ENCODE data around the gene OR10A6. TPM values are rescaled to one million over a fixed set of nuclear protein-coding genes. Genes with fewer than 3 reads are reported as not detected.

OR10A6 gene
- polyA plus RNA-seq, 1 of the 3 experiments (the other 2 are of a cell fraction): not detected

GRCh38 chr11:7918141-7918540, 12.9 kb downstream of the OR10A6 start:
- Histone ChIP-seq H3K79me2 (ENCODE audit: insufficient read depth) (no peaks in the 10 kb centered on the region), H3K4me2 (no peak overlapping the region), H3K27ac (ENCODE audit: low read depth in 2 of 2, low read length in 1 of 2) (no peak overlapping the region), H2AFZ (ENCODE audit: low read depth) (peak overlapping the region; percentile 47; the same call in 1 of the 2 replicates), H3K36me3 (replicated peaks in 1 of 2; ENCODE audit: control insufficient read depth in 1 of 2, insufficient read depth in 2 of 2, low read length in 1 of 2) (no peaks in the 10 kb centered on the region), H3F3A (replicated peaks; ENCODE audit: insufficient read depth) (no peaks in the 10 kb centered on the region), H3K27me3 (ENCODE audit: insufficient read depth) (no peaks in the 10 kb centered on the region), H3K9me2 (no peaks in the 10 kb centered on the region), H3K4me3 (ENCODE audit: low read depth in 2 of 2, low read length in 1 of 2) (no peak overlapping the region), H3K4me1 (ENCODE audit: control insufficient read depth in 1 of 2, insufficient read depth in 2 of 2, low read depth in 1 of 2, low read length in 1 of 2) (no peaks in the 10 kb centered on the region), H3K9ac (no peak overlapping the region), H4K20me1 (ENCODE audit: insufficient read depth) (no peaks in the 10 kb centered on the region), H3K9me3 (no peaks in the 10 kb centered on the region)
- ChIA-PET CTCF (no interaction called here), POLR2A (no interaction called here)
- no peak for TF ChIP-seq YY1 (IDR thresholded peaks at IDR 0.05; ENCODE audit: low read depth)
- no peak for TF ChIP-seq NRF1 (IDR thresholded peaks at IDR 0.05; ENCODE audit: low read depth, low read length)
- no peak for TF ChIP-seq MEF2A (IDR thresholded peaks at IDR 0.05; ENCODE audit: borderline replicate concordance, low read depth)
- TF ChIP-seq, protein P1, sequence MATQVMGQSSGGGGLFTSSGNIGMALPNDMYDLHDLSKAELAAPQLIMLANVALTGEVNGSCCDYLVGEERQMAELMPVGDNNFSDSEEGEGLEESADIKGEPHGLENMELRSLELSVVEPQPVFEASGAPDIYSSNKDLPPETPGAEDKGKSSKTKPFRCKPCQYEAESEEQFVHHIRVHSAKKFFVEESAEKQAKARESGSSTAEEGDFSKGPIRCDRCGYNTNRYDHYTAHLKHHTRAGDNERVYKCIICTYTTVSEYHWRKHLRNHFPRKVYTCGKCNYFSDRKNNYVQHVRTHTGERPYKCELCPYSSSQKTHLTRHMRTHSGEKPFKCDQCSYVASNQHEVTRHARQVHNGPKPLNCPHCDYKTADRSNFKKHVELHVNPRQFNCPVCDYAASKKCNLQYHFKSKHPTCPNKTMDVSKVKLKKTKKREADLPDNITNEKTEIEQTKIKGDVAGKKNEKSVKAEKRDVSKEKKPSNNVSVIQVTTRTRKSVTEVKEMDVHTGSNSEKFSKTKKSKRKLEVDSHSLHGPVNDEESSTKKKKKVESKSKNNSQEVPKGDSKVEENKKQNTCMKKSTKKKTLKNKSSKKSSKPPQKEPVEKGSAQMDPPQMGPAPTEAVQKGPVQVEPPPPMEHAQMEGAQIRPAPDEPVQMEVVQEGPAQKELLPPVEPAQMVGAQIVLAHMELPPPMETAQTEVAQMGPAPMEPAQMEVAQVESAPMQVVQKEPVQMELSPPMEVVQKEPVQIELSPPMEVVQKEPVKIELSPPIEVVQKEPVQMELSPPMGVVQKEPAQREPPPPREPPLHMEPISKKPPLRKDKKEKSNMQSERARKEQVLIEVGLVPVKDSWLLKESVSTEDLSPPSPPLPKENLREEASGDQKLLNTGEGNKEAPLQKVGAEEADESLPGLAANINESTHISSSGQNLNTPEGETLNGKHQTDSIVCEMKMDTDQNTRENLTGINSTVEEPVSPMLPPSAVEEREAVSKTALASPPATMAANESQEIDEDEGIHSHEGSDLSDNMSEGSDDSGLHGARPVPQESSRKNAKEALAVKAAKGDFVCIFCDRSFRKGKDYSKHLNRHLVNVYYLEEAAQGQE (IDR thresholded peaks at IDR 0.05; ENCODE audit: low read depth, low read length): no peak
- TF ChIP-seq JUND (IDR thresholded peaks at IDR 0.05): no peak
- no peak for TF ChIP-seq FOXJ3 (CRISPR knock-in tag; IDR thresholded peaks at IDR 0.05)
- TF ChIP-seq PBX3 (IDR thresholded peaks at IDR 0.05): no peak
- TF ChIP-seq, protein P2, sequence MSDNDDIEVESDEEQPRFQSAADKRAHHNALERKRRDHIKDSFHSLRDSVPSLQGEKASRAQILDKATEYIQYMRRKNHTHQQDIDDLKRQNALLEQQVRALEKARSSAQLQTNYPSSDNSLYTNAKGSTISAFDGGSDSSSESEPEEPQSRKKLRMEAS (IDR thresholded peaks at IDR 0.05; ENCODE audit: low read depth): no peak
- no peak for TF ChIP-seq TAF1 (IDR thresholded peaks at IDR 0.05; ENCODE audit: borderline replicate concordance, low read depth, low read length)
- no peak for TF ChIP-seq EP300 (IDR thresholded peaks at IDR 0.05; ENCODE audit: borderline replicate concordance in 1 of 2, low read depth in 1 of 2, low read length in 1 of 2)
- 12% methylated on average over 2 of the region's 2 CpGs for WGBS (ENCODE audit: low lambda C conversion rate)
- DNase-seq: no peak

DNA sequence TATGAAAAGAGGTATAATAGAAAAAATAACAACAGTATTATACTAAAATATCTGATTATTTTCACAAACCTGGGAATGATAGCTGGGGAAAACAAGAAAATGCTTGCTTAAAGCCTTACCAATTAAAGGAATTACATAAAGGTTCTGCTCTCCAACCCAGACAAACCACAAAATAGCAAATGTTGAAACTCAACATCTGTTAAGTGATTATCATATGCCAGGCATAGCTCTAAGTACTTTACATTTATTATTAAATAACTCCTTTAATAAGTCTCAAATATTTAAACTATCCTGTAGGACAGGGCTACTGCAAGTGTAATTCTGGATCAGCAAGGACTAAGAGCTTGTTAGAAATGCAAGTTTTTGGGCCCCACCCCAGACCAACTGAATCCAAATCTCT, 20.1 kb downstream of the OR10A6 start:
- H4K20me1 ChIP-seq (ENCODE audit: insufficient read depth): no peaks in the 10 kb centered on the region
- no peak for DNase-seq
- no peaks in the 10 kb centered on the region for H3K79me2 ChIP-seq (ENCODE audit: insufficient read depth)
- no peaks in the 10 kb centered on the region; the same call in 1 of the 2 replicates for H3K27me3 ChIP-seq (ENCODE audit: insufficient read depth)
- H3K27ac ChIP-seq (ENCODE audit: low read depth in 2 of 2, low read length in 1 of 2): no peak overlapping the region
- no peak overlapping the region for H3K4me2 ChIP-seq
- H2AFZ ChIP-seq (ENCODE audit: low read depth): no peak overlapping the region
- no peaks in the 10 kb centered on the region for H3F3A ChIP-seq (replicated peaks; ENCODE audit: insufficient read depth)
- H3K9me2 ChIP-seq: no peaks in the 10 kb centered on the region
- no peak overlapping the region for H3K9ac ChIP-seq
- H3K4me1 ChIP-seq (ENCODE audit: control insufficient read depth in 1 of 2, insufficient read depth in 2 of 2, low read depth in 1 of 2, low read length in 1 of 2): no peaks in the 10 kb centered on the region; a peak in 1 of 4 replicates
- no peaks in the 10 kb centered on the region for H3K36me3 ChIP-seq (replicated peaks in 1 of 2; ENCODE audit: control insufficient read depth in 1 of 2, insufficient read depth in 2 of 2, low read length in 1 of 2)
- POLR2A ChIA-PET: no interaction called here
- H3K4me3 ChIP-seq (ENCODE audit: low read depth in 2 of 2, low read length in 1 of 2): no peak overlapping the region
- no peaks in the 10 kb centered on the region for H3K9me3 ChIP-seq
- CTCF ChIA-PET: no interaction called here
- no peak for TF ChIP-seq TAF1 (IDR thresholded peaks at IDR 0.05; ENCODE audit: borderline replicate concordance, low read depth, low read length)
- no peak for TF ChIP-seq GATA2 (CRISPR knock-in tag; IDR thresholded peaks at IDR 0.05)
- no peak for TF ChIP-seq TEAD4 (IDR thresholded peaks at IDR 0.05; ENCODE audit: borderline replicate concordance, insufficient read depth)
- TF ChIP-seq, protein P3, sequence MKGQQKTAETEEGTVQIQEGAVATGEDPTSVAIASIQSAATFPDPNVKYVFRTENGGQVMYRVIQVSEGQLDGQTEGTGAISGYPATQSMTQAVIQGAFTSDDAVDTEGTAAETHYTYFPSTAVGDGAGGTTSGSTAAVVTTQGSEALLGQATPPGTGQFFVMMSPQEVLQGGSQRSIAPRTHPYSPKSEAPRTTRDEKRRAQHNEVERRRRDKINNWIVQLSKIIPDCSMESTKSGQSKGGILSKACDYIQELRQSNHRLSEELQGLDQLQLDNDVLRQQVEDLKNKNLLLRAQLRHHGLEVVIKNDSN (IDR thresholded peaks at IDR 0.05; ENCODE audit: borderline replicate concordance, low read depth): no peak
